ENCODE results near the gene HDAC4. TPM values are rescaled to one million over a fixed set of nuclear protein-coding genes. Genes with fewer than 3 reads are reported as not detected.

The HDAC4 gene
- total RNA-seq, 1 donor from 2014 or later, result 7.8 TPM

- Histone ChIP-seq H3K36me3 (ENCODE audit: control insufficient read depth, insufficient read depth, low read length) (no peaks in the 10 kb centered on the region), H3K4me3 (ENCODE audit: low read depth, low read length) (no peak overlapping the region), H3K27me3 (ENCODE audit: control insufficient read depth, insufficient read depth, low read length) (no peaks in the 10 kb centered on the region)
- no peak for DNase-seq (ENCODE audit: low read depth)
- TF ChIP-seq CTCF (IDR thresholded peaks at IDR 0.05; ENCODE audit: insufficient read depth, low read length, poor library complexity, severe bottlenecking), result no peak
These were observed 46.1 kb downstream of the HDAC4 start for GRCh38 chr2:239354791-239355136.

GRCh38 chr2:239354132-239354790, 46.6 kb downstream of the HDAC4 start:
- no peaks in the 10 kb centered on the region for H3K36me3 ChIP-seq (ENCODE audit: control insufficient read depth, insufficient read depth, low read length)
- no peak overlapping the region for H3K4me3 ChIP-seq (ENCODE audit: low read depth, low read length)
- no peaks in the 10 kb centered on the region for H3K27me3 ChIP-seq (ENCODE audit: control insufficient read depth, insufficient read depth, low read length)
- no peak for TF ChIP-seq CTCF (IDR thresholded peaks at IDR 0.05; ENCODE audit: insufficient read depth, low read length, poor library complexity, severe bottlenecking)
- no peak for DNase-seq (ENCODE audit: low read depth)

- TF ChIP-seq CTCF (IDR thresholded peaks at IDR 0.05; ENCODE audit: insufficient read depth, low read length, poor library complexity, severe bottlenecking), result no peak
- no peaks in the 10 kb centered on the region for H3K27me3 ChIP-seq (ENCODE audit: control insufficient read depth, insufficient read depth, low read length)
- DNase-seq (ENCODE audit: low read depth), result no peak
- H3K36me3 ChIP-seq (ENCODE audit: control insufficient read depth, insufficient read depth, low read length), result no peaks in the 10 kb centered on the region
- no peak overlapping the region for H3K4me3 ChIP-seq (ENCODE audit: low read depth, low read length)
These were observed 47.1 kb downstream of the HDAC4 start for GRCh38 chr2:239353692-239354091.

- no peak for DNase-seq (ENCODE audit: low read depth)
- Histone ChIP-seq H3K36me3 (ENCODE audit: control insufficient read depth, insufficient read depth, low read length) (no peaks in the 10 kb centered on the region), H3K4me3 (ENCODE audit: low read depth, low read length) (no peak overlapping the region), H3K27me3 (ENCODE audit: control insufficient read depth, insufficient read depth, low read length) (no peaks in the 10 kb centered on the region)
- no peak for TF ChIP-seq CTCF (IDR thresholded peaks at IDR 0.05; ENCODE audit: insufficient read depth, low read length, poor library complexity, severe bottlenecking)
These were observed 49.1 kb downstream of the HDAC4 start for GRCh38 chr2:239351687-239352086.

GRCh38 chr2:239349453-239350135, 51.2 kb downstream of the HDAC4 start:
- H3K36me3 ChIP-seq (ENCODE audit: control insufficient read depth, insufficient read depth, low read length), result no peaks in the 10 kb centered on the region
- no peak for TF ChIP-seq CTCF (IDR thresholded peaks at IDR 0.05; ENCODE audit: insufficient read depth, low read length, poor library complexity, severe bottlenecking)
- H3K27me3 ChIP-seq (ENCODE audit: control insufficient read depth, insufficient read depth, low read length), result no peaks in the 10 kb centered on the region
- H3K4me3 ChIP-seq (ENCODE audit: low read depth, low read length), result no peak overlapping the region
- DNase-seq (ENCODE audit: low read depth), result no peak

Data from kidney epithelial cell (primary cell).